Measurements from ENCODE around the gene HS1BP3. TPM values are rescaled to one million over a fixed set of nuclear protein-coding genes. Genes with fewer than 3 reads are reported as not detected.

The HS1BP3 gene
- total RNA-seq, 2 experiments from 2014 or later, result 7.9 to 9.0 TPM

GRCh38 chr2:20585710-20586594 is 64.9 kb downstream of the HS1BP3 start:
- POLR2A ChIA-PET, result interaction anchor here (0.5 kb wide), 1 partner anchor 354 kb away, joined by 3 read pairs; no protein-coding TSS in a partner anchor
- CTCF ChIA-PET, result no interaction called here

- POLR2A ChIA-PET, result interaction anchor here (0.5 kb wide), 1 partner anchor 354 kb away, joined by 3 read pairs; no protein-coding TSS in a partner anchor
- CTCF ChIA-PET, result no interaction called here
Measured at GRCh38 chr2:20585359-20585709, 65.6 kb downstream of the HS1BP3 start.

GRCh38 chr2:20584399-20585358 is 66.2 kb downstream of the HS1BP3 start:
- CTCF ChIA-PET, result no interaction called here
- POLR2A ChIA-PET, result interaction anchor here (0.5 kb wide), 1 partner anchor 353 kb away, joined by 3 read pairs; no protein-coding TSS in a partner anchor

- ChIA-PET CTCF (no interaction called here), POLR2A (no interaction called here)
Measured at GRCh38 chr2:20584045-20584398, 66.9 kb downstream of the HS1BP3 start.

- CTCF ChIA-PET, result no interaction called here
Measured at GRCh38 chr2:20583425-20583881, 67.4 kb downstream of the HS1BP3 start.

GRCh38 chr2:20582600-20583221 is 68.2 kb downstream of the HS1BP3 start:
- ChIA-PET CTCF (interaction anchor here (0.6 kb wide), 1 partner anchor 140 kb away, joined by 3 read pairs; no protein-coding TSS in a partner anchor), POLR2A (no interaction called here)

More at GRCh38 chr2:20583425-20583881, 67.4 kb downstream of the HS1BP3 start:
- POLR2A ChIA-PET, result no interaction called here

- ChIA-PET POLR2A (interaction anchor here (1.2 kb wide), 1 partner anchor 134 kb away, joined by 8 read pairs; the partner anchor contains the start of gene RHOB), CTCF (no interaction called here)
Measured at GRCh38 chr2:20580690-20581437, 70.0 kb downstream of the HS1BP3 start.

DNA sequence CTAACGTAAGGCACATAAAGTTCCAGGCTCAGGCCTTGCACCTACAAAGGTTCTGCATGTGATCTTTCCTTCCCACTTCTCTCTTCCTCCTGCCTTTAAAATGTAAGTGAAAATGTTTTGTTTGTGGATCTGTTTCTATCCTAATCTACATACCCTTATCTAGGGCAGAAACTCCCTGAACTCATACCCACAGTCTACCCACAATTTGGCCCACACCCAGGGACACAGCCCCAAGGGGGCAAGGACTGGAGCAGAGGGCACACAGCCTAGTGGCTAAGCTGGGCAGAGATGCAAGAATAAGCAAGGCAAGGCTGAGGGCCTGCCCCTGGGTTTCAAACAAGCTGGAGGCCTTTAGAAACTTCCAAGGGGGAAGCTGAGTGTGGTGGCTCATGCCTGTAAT is 71.0 kb downstream of the HS1BP3 start:
- ChIA-PET CTCF (no interaction called here), POLR2A (no interaction called here)

GRCh38 chr2:20578895-20579825 is 71.7 kb downstream of the HS1BP3 start:
- ChIA-PET CTCF (no interaction called here), POLR2A (no interaction called here)

- CTCF ChIA-PET, result no interaction called here
- POLR2A ChIA-PET, result no interaction called here
Measured at GRCh38 chr2:20578266-20578894, 72.5 kb downstream of the HS1BP3 start.

DNA sequence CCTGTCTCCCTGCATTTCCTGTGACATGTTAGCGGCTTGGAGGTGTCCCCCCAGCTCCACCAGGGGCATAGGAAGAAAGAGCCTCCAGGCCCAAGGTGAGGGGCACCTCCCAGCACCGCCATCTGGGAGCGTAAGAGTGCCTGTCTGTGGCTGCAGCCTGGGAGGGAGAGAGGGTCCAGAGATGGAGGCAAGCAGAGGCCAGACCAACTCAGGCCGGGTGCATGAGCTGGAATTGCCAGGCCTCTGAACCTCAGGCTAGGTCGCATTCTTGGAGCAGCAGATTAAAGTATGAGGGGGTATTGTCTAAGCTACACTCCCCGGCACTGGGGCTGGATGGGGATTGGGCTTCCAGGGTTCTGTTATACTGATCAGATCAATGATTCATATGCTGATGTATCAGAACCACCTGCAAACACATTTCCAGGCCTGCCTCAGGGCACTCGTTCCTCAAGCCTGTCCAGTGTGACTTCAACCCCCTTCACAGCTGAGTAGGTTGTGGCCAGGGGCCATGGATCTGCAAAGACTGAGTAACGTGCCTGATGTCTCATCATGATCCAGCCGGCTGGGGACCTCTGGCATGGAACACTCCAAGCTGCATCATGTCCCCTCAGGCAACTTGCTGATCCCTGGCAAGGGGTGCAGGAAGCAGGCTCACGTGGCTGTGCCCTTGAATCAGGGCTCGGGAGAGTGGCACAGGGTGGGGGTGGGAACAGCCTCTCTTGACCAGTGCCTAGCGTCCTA is 73.2 kb downstream of the HS1BP3 start:
- CTCF ChIA-PET, result no interaction called here
- POLR2A ChIA-PET, result interaction anchor here (0.8 to 2.0 kb wide), 2 partner anchors 130 to 210 kb away, joined by 3 to 13 read pairs; partner anchors contain the start of gene RHOB

DNA sequence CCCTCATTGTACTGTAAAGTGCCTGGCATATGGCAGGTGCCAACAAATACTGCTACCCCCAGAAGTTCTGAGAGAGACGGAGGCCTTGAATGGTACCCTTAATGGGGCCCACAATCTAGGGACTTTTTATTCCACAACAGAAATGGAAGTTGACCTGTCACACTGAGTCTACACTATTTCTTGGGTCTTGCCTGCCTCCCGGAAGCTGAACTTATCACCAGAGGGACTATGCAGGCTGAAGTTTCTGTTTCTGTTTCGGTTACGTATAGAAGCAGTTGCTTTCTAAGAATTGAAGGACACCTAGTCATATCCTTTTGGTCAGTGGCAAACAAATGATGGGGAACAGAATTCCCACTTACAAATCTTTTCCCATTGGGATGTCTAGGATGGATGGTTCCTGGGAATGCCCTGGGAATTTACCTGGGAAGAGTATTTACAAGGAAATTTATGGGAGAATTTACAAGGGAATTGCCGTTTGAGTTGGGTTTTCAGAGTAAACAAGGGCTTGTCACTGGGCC is 74.2 kb downstream of the HS1BP3 start:
- ChIA-PET CTCF (interaction anchor here (1.1 kb wide), 1 partner anchor 126 kb away, joined by 3 read pairs; no protein-coding TSS in a partner anchor), POLR2A (interaction anchor here (0.8 to 2.0 kb wide), 2 partner anchors 129 to 209 kb away, joined by 3 to 13 read pairs; partner anchors contain the start of gene RHOB)

GRCh38 chr2:20575935-20576597 is 74.8 kb downstream of the HS1BP3 start:
- ChIA-PET CTCF (interaction anchor here (1.1 kb wide), 1 partner anchor 126 kb away, joined by 3 read pairs; no protein-coding TSS in a partner anchor), POLR2A (interaction anchor here (2.0 kb wide), 1 partner anchor 129 kb away, joined by 13 read pairs; the partner anchor contains the start of gene RHOB)

GRCh38 chr2:20575414-20575813 is 75.5 kb downstream of the HS1BP3 start:
- POLR2A ChIA-PET, result no interaction called here
- CTCF ChIA-PET, result no interaction called here

DNA sequence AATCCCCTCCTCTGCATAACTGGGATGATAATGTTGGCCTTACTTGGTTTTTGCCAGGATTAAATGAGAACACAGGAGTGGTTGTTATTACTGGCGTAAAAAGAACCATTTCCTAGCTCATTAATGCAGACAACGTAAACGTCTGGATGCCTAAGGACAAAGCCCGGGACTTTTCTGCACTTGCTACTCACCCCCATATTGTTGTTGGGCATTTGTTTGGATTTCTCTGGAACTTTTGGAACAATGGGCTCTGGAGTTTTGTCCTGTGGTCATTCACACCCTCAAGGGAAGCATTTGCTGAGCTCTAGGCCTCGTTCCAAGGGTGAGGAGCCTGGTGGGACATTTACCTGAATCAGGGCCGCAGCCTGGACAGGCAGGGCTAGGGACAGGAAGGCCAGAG is 76.0 kb downstream of the HS1BP3 start:
- POLR2A ChIA-PET, result no interaction called here
- CTCF ChIA-PET, result no interaction called here

GRCh38 chr2:20574423-20574911 is 76.4 kb downstream of the HS1BP3 start:
- POLR2A ChIA-PET, result no interaction called here
- CTCF ChIA-PET, result no interaction called here

All from activated CD8-positive, alpha-beta memory T cell treated with anti-CD3 and anti-CD28 coated beads for 36 hours (primary cell).